ENCODE data around the gene RIPOR3. TPM values are rescaled to one million over a fixed set of nuclear protein-coding genes. Genes with fewer than 3 reads are reported as not detected.

Gene RIPOR3
- total and polyA plus RNA-seq, 9 of the 15 experiments (the other 6 are each of a cell fraction or from before 2014, with no cell fraction given) = 3.3 to 62.7 (median 21.4) TPM

DNA sequence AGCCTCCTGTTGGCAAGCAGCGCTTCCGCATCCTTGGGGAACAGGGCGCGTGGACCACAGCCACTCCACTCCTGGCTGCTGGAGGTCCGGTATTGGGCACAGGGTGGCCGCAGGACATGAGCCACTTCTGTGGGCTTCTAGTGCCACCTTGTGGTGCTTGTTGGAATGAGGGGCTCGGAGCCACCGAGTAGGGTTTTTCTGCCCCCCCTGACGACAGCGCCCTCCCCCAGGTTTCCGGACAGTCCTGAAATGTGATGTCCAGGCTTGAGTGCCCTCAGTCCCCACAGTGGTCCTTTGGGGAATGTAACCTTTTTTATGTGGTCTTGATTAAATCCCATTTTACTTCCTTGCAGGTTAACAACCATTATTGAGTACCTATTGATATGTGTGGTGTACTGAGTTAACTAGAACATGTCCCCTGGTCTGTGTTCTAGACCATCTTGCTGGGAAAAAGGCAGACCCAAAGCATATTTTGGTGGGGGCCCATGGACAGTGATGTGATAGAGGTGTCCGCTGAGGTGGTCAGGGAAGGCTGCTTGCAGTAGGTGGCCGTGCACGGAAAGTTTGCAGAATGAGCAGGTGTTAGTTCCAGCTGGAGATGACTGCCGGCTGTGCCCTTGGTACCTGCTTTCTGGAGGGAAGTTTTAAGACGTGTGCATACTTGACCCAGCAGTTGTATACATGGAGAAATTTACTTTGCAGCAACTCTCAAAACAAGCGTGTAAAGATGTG, 111.2 kb downstream of the RIPOR3 start (continued):
- TF ChIP-seq, protein P1, sequence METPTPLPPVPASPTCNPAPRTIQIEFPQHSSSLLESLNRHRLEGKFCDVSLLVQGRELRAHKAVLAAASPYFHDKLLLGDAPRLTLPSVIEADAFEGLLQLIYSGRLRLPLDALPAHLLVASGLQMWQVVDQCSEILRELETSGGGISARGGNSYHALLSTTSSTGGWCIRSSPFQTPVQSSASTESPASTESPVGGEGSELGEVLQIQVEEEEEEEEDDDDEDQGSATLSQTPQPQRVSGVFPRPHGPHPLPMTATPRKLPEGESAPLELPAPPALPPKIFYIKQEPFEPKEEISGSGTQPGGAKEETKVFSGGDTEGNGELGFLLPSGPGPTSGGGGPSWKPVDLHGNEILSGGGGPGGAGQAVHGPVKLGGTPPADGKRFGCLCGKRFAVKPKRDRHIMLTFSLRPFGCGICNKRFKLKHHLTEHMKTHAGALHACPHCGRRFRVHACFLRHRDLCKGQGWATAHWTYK (CRISPR knock-in tag; IDR thresholded peaks at IDR 0.05) = no peak
- TF ChIP-seq, protein P2, sequence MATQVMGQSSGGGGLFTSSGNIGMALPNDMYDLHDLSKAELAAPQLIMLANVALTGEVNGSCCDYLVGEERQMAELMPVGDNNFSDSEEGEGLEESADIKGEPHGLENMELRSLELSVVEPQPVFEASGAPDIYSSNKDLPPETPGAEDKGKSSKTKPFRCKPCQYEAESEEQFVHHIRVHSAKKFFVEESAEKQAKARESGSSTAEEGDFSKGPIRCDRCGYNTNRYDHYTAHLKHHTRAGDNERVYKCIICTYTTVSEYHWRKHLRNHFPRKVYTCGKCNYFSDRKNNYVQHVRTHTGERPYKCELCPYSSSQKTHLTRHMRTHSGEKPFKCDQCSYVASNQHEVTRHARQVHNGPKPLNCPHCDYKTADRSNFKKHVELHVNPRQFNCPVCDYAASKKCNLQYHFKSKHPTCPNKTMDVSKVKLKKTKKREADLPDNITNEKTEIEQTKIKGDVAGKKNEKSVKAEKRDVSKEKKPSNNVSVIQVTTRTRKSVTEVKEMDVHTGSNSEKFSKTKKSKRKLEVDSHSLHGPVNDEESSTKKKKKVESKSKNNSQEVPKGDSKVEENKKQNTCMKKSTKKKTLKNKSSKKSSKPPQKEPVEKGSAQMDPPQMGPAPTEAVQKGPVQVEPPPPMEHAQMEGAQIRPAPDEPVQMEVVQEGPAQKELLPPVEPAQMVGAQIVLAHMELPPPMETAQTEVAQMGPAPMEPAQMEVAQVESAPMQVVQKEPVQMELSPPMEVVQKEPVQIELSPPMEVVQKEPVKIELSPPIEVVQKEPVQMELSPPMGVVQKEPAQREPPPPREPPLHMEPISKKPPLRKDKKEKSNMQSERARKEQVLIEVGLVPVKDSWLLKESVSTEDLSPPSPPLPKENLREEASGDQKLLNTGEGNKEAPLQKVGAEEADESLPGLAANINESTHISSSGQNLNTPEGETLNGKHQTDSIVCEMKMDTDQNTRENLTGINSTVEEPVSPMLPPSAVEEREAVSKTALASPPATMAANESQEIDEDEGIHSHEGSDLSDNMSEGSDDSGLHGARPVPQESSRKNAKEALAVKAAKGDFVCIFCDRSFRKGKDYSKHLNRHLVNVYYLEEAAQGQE (IDR thresholded peaks at IDR 0.05; ENCODE audit: borderline replicate concordance) = peak; percentile 63; the same call in 1 of the 2 replicates
- TF ChIP-seq, protein P2 (CRISPR knock-in tag; IDR thresholded peaks at IDR 0.05; ENCODE audit: low read depth) = no peak
- TF ChIP-seq EWSR1 (IDR thresholded peaks at IDR 0.05; ENCODE audit: borderline replicate concordance, low read depth, partially characterized antibody) = peak; percentile 8
- no peak for TF ChIP-seq SPI1 (IDR thresholded peaks at IDR 0.05; ENCODE audit: borderline replicate concordance, low read depth, low read length)
- TF ChIP-seq CBFA2T3 (IDR thresholded peaks at IDR 0.05) = no peak
- peak; percentile 71 to 83 for TF ChIP-seq RAD21 (CRISPR knock-in tag; conservative IDR thresholded peaks at IDR 0.05 in 1 of 2, IDR thresholded peaks at IDR 0.05 in 1 of 2)
- no peak for TF ChIP-seq RBFOX2 (IDR thresholded peaks at IDR 0.05; ENCODE audit: low read depth, low read length)
- TF ChIP-seq SMAD3 (CRISPR knock-in tag; conservative IDR thresholded peaks at IDR 0.05) = no peak
- TF ChIP-seq MAZ (CRISPR knock-in tag; conservative IDR thresholded peaks at IDR 0.05 in 1 of 2, IDR thresholded peaks at IDR 0.05 in 1 of 2) = peak in 1 of 2 experiments; percentile 46; a peak in 1 of 4 replicates
- no peak for TF ChIP-seq RBM39 (optimal IDR thresholded peaks at IDR 0.05; ENCODE audit: low read depth, low read length)
- TF ChIP-seq, protein P3, sequence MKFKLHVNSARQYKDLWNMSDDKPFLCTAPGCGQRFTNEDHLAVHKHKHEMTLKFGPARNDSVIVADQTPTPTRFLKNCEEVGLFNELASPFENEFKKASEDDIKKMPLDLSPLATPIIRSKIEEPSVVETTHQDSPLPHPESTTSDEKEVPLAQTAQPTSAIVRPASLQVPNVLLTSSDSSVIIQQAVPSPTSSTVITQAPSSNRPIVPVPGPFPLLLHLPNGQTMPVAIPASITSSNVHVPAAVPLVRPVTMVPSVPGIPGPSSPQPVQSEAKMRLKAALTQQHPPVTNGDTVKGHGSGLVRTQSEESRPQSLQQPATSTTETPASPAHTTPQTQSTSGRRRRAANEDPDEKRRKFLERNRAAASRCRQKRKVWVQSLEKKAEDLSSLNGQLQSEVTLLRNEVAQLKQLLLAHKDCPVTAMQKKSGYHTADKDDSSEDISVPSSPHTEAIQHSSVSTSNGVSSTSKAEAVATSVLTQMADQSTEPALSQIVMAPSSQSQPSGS (CRISPR knock-in tag; IDR thresholded peaks at IDR 0.05) = no peak

Data from K562 (cell line).